GM12878 (cell line): ENCODE data around the gene CSF1R.

ENCODE experiments used
- EP300 ChIP-seq, 2 experiments: fragments of 150-350 bp in 1 of 2; IDR thresholded peaks; 2 replicates each; pipeline ENCODE4 v1.6.1; 2011 to 2012; ENCODE audit warnings: low read depth in 2 of 2, low read length in 2 of 2, borderline replicate concordance in 1 of 2, improper control_type of control experiment in 1 of 2, inconsistent platforms in 1 of 2; ENCODE audit not compliant: control insufficient read depth in 1 of 2
- POLR2A ChIP-seq: IDR thresholded peaks from 2 replicates; pipeline ENCODE4 v1.6.1; 2011; ENCODE audit warnings: low read depth, mild to moderate bottlenecking, low read length
- RCOR1 ChIP-seq: conservative IDR thresholded peaks from 2 replicates; pipeline ENCODE4 v1.6.1; 2012; ENCODE audit warnings: low read depth, low read length, improper control_type of control experiment
- TCF12 ChIP-seq: IDR thresholded peaks from 2 replicates; pipeline ENCODE4 v1.6.1; 2011; ENCODE audit warnings: low read depth, mild to moderate bottlenecking, low read length
- ZZZ3 ChIP-seq: IDR thresholded peaks from 2 replicates; pipeline ENCODE4 v1.6.1; 2011; ENCODE audit warnings: low read depth; ENCODE audit not compliant: control insufficient read depth, insufficient read length

- TF ChIP-seq TCF12 (no peak), RCOR1 (no peak), EP300 (IDR thresholded peaks at IDR 0.05; ENCODE audit: borderline replicate concordance in 1 of 2, control insufficient read depth in 1 of 2, low read depth in 2 of 2, low read length in 2 of 2) (no peak), ZZZ3 (no peak), POLR2A (no peak)
Measured at GRCh38 chr5:150131978-150132694, 45.8 kb upstream of the CSF1R start.
